Measurements from ENCODE around the gene ADAMTS13. TPM values are rescaled to one million over a fixed set of nuclear protein-coding genes. Genes with fewer than 3 reads are reported as not detected.

Gene ADAMTS13
- total RNA-seq, 1 donor from 2014 or later = 9.1 TPM

GRCh38 chr9:133405508-133406438 lies 16.4 kb upstream of the ADAMTS13 start:
- no peak for TF ChIP-seq CTCF (IDR thresholded peaks at IDR 0.05; ENCODE audit: unreplicated experiment)
- Mint-ChIP-seq H3K9me3 (ENCODE audit: unreplicated experiment) (no peaks in the 10 kb centered on the region), H3K4me1 (ENCODE audit: unreplicated experiment) (no peaks in the 10 kb centered on the region), H3K27me3 (ENCODE audit: unreplicated experiment) (peaks cover 9% of the 10 kb centered on the region), H3K4me3 (ENCODE audit: unreplicated experiment) (peak overlapping the region; percentile 35), H3K36me3 (ENCODE audit: low read depth, unreplicated experiment) (peaks cover 34% of the 10 kb centered on the region), H3K27ac (ENCODE audit: unreplicated experiment) (peak overlapping the region; percentile 20)
- DNase-seq (ENCODE audit: low spot score) = no peak

DNA sequence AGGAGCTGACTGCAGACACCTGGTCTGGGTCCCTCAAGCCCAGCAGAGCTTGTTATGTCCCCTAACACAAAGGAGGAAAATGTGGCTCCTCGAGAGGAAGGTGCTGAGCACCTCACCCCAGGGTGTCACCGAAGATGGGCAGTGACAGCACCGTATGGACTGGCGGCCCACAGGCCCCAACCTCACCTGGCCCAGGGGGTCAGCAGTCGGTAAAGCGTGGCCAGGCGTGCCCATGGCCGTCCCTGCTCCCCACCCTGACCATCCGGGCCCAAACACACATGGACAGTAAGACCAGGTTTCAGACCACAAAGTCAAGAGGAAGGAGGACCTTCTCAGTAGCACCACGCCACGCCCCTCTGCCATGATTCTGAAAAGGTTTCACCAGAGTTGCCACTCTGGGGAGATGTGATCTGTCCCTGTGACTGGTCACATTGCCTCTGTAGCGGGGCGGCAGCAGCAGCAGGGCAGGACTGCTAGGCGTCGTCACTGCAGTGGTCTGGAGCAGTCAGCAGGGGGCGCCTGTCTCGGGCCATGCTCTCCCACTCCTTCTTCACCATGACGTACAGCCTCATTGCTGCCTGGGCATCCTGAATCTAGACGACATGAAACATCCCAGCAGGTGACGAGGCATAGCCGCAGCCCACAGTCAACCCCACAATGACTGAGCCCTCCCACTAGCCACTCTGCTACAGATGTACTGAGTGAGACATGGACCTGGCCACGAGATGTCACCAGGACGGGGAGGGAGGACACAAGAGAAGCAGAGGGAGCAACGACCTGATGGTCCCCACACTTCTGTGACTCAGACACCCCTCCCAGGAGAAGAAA lies 15.5 kb upstream of the ADAMTS13 start:
- peak; percentile 86 for TF ChIP-seq CTCF (IDR thresholded peaks at IDR 0.05; ENCODE audit: unreplicated experiment)
- Mint-ChIP-seq H3K4me3 (ENCODE audit: unreplicated experiment) (no peak overlapping the region), H3K27ac (ENCODE audit: unreplicated experiment) (peak overlapping the region; percentile 42), H3K36me3 (ENCODE audit: low read depth, unreplicated experiment) (peaks cover 37% of the 10 kb centered on the region), H3K4me1 (ENCODE audit: unreplicated experiment) (no peaks in the 10 kb centered on the region), H3K27me3 (ENCODE audit: unreplicated experiment) (peaks cover 9% of the 10 kb centered on the region), H3K9me3 (ENCODE audit: unreplicated experiment) (no peaks in the 10 kb centered on the region)
- peak; percentile 87 for DNase-seq (ENCODE audit: low spot score)

GRCh38 chr9:133408042-133408441 lies 14.1 kb upstream of the ADAMTS13 start:
- Mint-ChIP-seq H3K36me3 (ENCODE audit: low read depth, unreplicated experiment) (peaks cover 47% of the 10 kb centered on the region), H3K4me3 (ENCODE audit: unreplicated experiment) (no peak overlapping the region), H3K27ac (ENCODE audit: unreplicated experiment) (no peak overlapping the region), H3K4me1 (ENCODE audit: unreplicated experiment) (no peaks in the 10 kb centered on the region), H3K9me3 (ENCODE audit: unreplicated experiment) (no peaks in the 10 kb centered on the region), H3K27me3 (ENCODE audit: unreplicated experiment) (peaks cover 9% of the 10 kb centered on the region)
- DNase-seq (ENCODE audit: low spot score) = no peak
- no peak for TF ChIP-seq CTCF (IDR thresholded peaks at IDR 0.05; ENCODE audit: unreplicated experiment)

DNA sequence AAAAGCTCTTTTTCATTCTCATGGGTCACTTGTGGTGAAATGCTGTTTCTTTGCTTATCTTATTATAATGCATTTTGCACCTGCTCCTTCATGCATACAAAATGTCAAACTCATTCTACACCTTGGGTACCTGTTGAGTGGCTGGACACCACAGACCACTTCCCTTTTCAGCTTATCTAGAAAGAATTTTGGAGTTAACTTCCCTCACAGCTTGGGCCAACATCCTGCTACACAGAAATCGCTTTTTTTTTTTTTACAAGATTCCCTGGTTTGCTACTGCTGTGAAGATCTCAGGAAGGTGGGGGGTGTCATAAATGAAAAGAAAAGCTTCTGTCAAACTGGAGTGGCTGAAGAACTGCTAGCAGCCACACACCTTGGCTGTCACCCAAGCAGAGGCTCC lies 7.0 kb upstream of the ADAMTS13 start:
- no peak for DNase-seq (ENCODE audit: low spot score)
- Mint-ChIP-seq H3K4me1 (ENCODE audit: unreplicated experiment) (peaks cover 19% of the 10 kb centered on the region), H3K4me3 (ENCODE audit: unreplicated experiment) (no peak overlapping the region), H3K9me3 (ENCODE audit: unreplicated experiment) (no peaks in the 10 kb centered on the region), H3K27me3 (ENCODE audit: unreplicated experiment) (peaks cover 7% of the 10 kb centered on the region), H3K36me3 (ENCODE audit: low read depth, unreplicated experiment) (peaks cover 36% of the 10 kb centered on the region), H3K27ac (ENCODE audit: unreplicated experiment) (no peak overlapping the region)
- no peak for TF ChIP-seq CTCF (IDR thresholded peaks at IDR 0.05; ENCODE audit: unreplicated experiment)

Measured in endothelial cell (in vitro differentiated cells).